Upper lobe of right lung (tissue), 1 donor: ENCODE results near the gene ARL3. TPM values are rescaled to one million over a fixed set of nuclear protein-coding genes. Genes with fewer than 3 reads are reported as not detected.

Source experiments
- ATAC-seq: fragments of 200-7000 bp; cut with Tn5 transposase; one replicate; pipeline ENCODE4 v1.9.1; 2020; ENCODE audit warnings: mild to moderate bottlenecking, moderate library complexity
- DNase-seq: peaks from one replicate; pipeline ENCODE4 v3.0.0-alpha.2; 2020
- H3K27ac ChIP-seq: fragments of 200-600 bp; one replicate; pipeline ENCODE4 v1.8.0; 2022
- H3K27me3 ChIP-seq: fragments of 200-600 bp; one replicate; pipeline ENCODE4 v1.8.0; 2022; ENCODE audit warnings: mild to moderate bottlenecking
- H3K36me3 ChIP-seq: fragments of 200-600 bp; one replicate; pipeline ENCODE4 v1.8.0; 2022
- H3K4me1 ChIP-seq: fragments of 200-600 bp; one replicate; pipeline ENCODE4 v1.8.0; 2022
- H3K4me3 ChIP-seq: fragments of 200-600 bp; one replicate; pipeline ENCODE4 v1.8.0; 2022; ENCODE audit warnings: mild to moderate bottlenecking
- H3K9me3 ChIP-seq: fragments of 200-600 bp; one replicate; pipeline ENCODE4 v1.8.0; 2022
- CTCF ChIP-seq: fragments of 200-600 bp; IDR thresholded peaks from one replicate; pipeline ENCODE4 v1.8.0; 2022; ENCODE audit warnings: antibody characterized with exemption
- intact Hi-C: fragments of 100-400 bp; cut with DNase I; formaldehyde crosslinking; loops from one replicate; pipeline ENCODE4 v1.11.0; 2022
- total RNA-seq: library from RNA; stranded (reverse); fragmentation: NEBNext Ultra II Directional; extraction: Animal tissue kit (Norgen Biotek cat#: 25700); gene quantifications from one replicate; pipeline ENCODE4 v1.2.1, GENCODE V29; 2021
- donor health status: DM: no; HTN: yes; CAD: no; lungs with severe emphysema.

Gene ARL3
- total RNA-seq, 1 donor from 2014 or later, result 7.5 TPM

- Histone ChIP-seq H3K36me3 (no peaks in the 10 kb centered on the region), H3K27ac (peak overlapping the region; percentile 71), H3K9me3 (no peaks in the 10 kb centered on the region), H3K27me3 (no peaks in the 10 kb centered on the region), H3K4me3 (no peak overlapping the region), H3K4me1 (peaks cover 36% of the 10 kb centered on the region)
- no peak for ATAC-seq
- no peak for TF ChIP-seq CTCF
- intact Hi-C loops, result no loop called here
- no peak for DNase-seq
Observed at GRCh38 chr10:102758240-102758932, 44.2 kb upstream of the ARL3 start.

GRCh38 chr10:102757323-102757722 is 43.1 kb upstream of the ARL3 start:
- ATAC-seq, result no peak
- no peak for DNase-seq
- Histone ChIP-seq H3K9me3 (no peaks in the 10 kb centered on the region), H3K27me3 (no peaks in the 10 kb centered on the region), H3K4me3 (no peak overlapping the region), H3K4me1 (peaks cover 41% of the 10 kb centered on the region), H3K27ac (no peak overlapping the region), H3K36me3 (no peaks in the 10 kb centered on the region)
- TF ChIP-seq CTCF, result no peak
- intact Hi-C loops, result no loop called here

- ATAC-seq (no peak), DNase-seq (no peak)
- Histone ChIP-seq H3K27ac (peak overlapping the region; percentile 63), H3K27me3 (no peaks in the 10 kb centered on the region), H3K9me3 (no peaks in the 10 kb centered on the region), H3K4me1 (peaks cover 28% of the 10 kb centered on the region), H3K4me3 (no peak overlapping the region), H3K36me3 (no peaks in the 10 kb centered on the region)
- intact Hi-C loops, result no loop called here
- no peak for TF ChIP-seq CTCF
Observed at GRCh38 chr10:102753718-102754117, 39.5 kb upstream of the ARL3 start.

- no peak for DNase-seq
- Histone ChIP-seq H3K27ac (peak overlapping the region; percentile 63), H3K9me3 (no peaks in the 10 kb centered on the region), H3K4me3 (no peak overlapping the region), H3K27me3 (no peaks in the 10 kb centered on the region), H3K4me1 (peaks cover 23% of the 10 kb centered on the region), H3K36me3 (no peaks in the 10 kb centered on the region)
- peak; percentile 86 for ATAC-seq
- intact Hi-C loops, result no loop called here
- peak; percentile 59 for TF ChIP-seq CTCF
Observed at GRCh38 chr10:102752934-102753664, 38.9 kb upstream of the ARL3 start.

- H3K9me3 ChIP-seq, result no peaks in the 10 kb centered on the region
- H3K4me3 ChIP-seq, result no peak overlapping the region
- peak; percentile 13 for ATAC-seq
- TF ChIP-seq CTCF, result no peak
- H3K36me3 ChIP-seq, result no peaks in the 10 kb centered on the region
- intact Hi-C loops, result no loop called here
- H3K27ac ChIP-seq, result peak overlapping the region; percentile 63
- no peak for DNase-seq
- H3K27me3 ChIP-seq, result no peaks in the 10 kb centered on the region
- H3K4me1 ChIP-seq, result peaks cover 23% of the 10 kb centered on the region
Observed at GRCh38 chr10:102752266-102752930, 38.2 kb upstream of the ARL3 start.
